ENCODE results near the gene SLC7A8. TPM values are rescaled to one million over a fixed set of nuclear protein-coding genes. Genes with fewer than 3 reads are reported as not detected.
A peak's percentile ranks its signal among the peaks of the same experiment; 100 is the strongest.

The SLC7A8 gene
- total and polyA plus RNA-seq, 2 donors (not counting 1 experiment from before 2014, with no cell fraction given) = 1.4 to 10.2 TPM

DNA sequence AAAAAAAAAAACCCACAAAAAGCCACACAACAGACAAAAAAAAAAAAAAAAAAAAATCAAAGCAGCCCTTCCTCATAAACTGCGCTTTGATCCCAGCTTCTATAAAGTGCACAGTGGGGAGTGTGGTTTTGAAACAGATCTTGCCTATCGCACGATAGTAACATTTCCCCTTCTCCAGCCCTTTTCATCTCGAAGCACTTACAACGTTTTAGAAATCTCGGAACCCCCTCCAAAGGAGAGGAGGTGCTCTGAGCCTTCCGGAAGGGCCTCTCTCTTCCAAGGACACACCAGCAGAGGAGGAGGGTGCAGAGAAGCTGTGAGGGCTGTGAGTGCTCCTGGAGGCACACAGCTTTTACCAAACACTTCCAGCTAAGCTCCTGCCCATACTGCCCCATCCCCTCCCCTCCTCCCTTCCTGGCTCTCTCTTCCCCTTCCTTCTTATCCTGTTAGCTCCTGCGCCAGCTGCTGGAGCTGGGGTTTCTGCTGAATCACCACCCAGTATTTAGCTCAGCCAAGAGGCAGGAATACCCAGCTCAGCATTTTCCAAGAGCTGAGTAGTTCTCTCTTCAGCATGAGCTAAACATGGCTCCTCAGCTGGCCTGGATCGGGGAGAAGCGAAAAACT is 28.4 kb downstream of the SLC7A8 start:
- H3K4me1 ChIP-seq (ENCODE audit: control insufficient read depth, extremely low read depth, insufficient read depth, low read length) = peaks cover 6% of the 10 kb centered on the region
- H2AFZ ChIP-seq (ENCODE audit: low read length) = peak overlapping the region; percentile 57
- no peaks in the 10 kb centered on the region for H3K36me3 ChIP-seq (ENCODE audit: control insufficient read depth, insufficient read depth, low read length)
- H3K27me3 ChIP-seq (ENCODE audit: control insufficient read depth, insufficient read depth, low read length) = no peaks in the 10 kb centered on the region
- no peaks in the 10 kb centered on the region for H3K79me2 ChIP-seq (ENCODE audit: control insufficient read depth, insufficient read depth, low read length)
- peak overlapping the region; percentile 67 for H3K27ac ChIP-seq (ENCODE audit: insufficient read depth, low read length)
- TF ChIP-seq, protein P1, sequence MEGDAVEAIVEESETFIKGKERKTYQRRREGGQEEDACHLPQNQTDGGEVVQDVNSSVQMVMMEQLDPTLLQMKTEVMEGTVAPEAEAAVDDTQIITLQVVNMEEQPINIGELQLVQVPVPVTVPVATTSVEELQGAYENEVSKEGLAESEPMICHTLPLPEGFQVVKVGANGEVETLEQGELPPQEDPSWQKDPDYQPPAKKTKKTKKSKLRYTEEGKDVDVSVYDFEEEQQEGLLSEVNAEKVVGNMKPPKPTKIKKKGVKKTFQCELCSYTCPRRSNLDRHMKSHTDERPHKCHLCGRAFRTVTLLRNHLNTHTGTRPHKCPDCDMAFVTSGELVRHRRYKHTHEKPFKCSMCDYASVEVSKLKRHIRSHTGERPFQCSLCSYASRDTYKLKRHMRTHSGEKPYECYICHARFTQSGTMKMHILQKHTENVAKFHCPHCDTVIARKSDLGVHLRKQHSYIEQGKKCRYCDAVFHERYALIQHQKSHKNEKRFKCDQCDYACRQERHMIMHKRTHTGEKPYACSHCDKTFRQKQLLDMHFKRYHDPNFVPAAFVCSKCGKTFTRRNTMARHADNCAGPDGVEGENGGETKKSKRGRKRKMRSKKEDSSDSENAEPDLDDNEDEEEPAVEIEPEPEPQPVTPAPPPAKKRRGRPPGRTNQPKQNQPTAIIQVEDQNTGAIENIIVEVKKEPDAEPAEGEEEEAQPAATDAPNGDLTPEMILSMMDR (conservative IDR thresholded peaks at IDR 0.05 in 1 of 2, IDR thresholded peaks at IDR 0.05 in 1 of 2; ENCODE audit: low read depth in 1 of 2, low read length in 2 of 2) = no peak
- no peak for TF ChIP-seq EZH2 (IDR thresholded peaks at IDR 0.05; ENCODE audit: low read length, missing control alignments)
- H3K4me2 ChIP-seq (ENCODE audit: extremely low read depth, insufficient read depth, low read length) = peak overlapping the region; percentile 18
- no peaks in the 10 kb centered on the region for H4K20me1 ChIP-seq (ENCODE audit: control insufficient read depth, extremely low read depth, insufficient read depth, low read length)
- H3K9ac ChIP-seq (ENCODE audit: insufficient read depth, low read length) = no peak overlapping the region
- H3K4me3 ChIP-seq (replicated peaks in 1 of 4; ENCODE audit: control extremely low read depth in 1 of 4, insufficient read depth in 1 of 4, low read depth in 3 of 4, low read length in 4 of 4) = peak overlapping the region in 2 of 4 experiments; percentile 0 to 44
- no peaks in the 10 kb centered on the region for H3K9me3 ChIP-seq (ENCODE audit: control insufficient read depth, insufficient read depth, low read depth, low read length)
- peak; percentile 91 to 95 for DNase-seq (ENCODE audit: low read depth in 2 of 2)

DNA sequence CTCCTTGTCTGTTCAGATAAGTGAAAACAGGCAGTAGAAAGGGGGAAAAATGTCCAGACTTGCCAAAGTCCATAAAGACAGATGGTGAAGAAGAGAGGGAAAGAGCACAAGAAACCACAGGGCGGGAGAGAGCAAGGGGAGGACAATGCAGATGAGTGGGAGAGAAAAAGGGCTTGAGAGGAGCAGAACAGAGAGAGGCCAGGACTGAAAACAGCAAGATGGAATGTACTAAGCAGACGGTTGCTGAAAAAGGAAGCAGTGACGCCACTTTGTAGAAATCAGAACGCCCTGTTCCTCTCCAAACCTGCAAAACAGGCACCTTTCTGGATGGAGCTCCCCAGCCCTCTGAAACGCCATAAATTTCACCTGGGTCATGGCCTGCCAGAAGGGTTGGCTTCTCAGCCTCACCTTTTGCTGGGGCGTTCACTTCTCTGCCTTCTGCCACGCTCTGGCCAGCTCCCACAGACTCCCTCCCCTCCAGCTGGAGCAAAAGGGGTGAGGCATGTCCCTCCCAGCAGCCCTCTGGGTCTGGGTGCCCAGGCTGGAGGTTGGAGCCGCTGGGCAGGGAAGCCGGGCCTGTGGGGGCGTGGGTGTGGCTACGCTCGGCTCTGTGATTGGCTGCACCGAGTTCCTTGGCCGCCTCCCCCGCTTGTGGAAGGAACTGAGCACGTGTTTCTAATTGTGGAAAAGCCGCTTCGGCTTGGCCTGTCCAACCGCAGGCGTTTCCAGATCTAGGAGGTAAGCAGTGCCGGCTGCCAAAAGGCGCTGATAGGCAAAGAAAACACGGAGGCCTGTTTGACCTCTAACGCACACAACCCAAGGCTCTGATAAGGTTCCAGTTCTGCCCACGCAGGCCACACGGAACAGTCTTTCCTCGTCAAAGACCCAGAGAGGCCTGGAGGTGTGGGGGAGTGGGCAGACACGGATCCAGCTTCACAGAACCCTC is 29.3 kb downstream of the SLC7A8 start:
- H4K20me1 ChIP-seq (ENCODE audit: control insufficient read depth, extremely low read depth, insufficient read depth, low read length) = no peaks in the 10 kb centered on the region
- peak overlapping the region; percentile 68 for H3K4me2 ChIP-seq (ENCODE audit: extremely low read depth, insufficient read depth, low read length)
- peak overlapping the region; percentile 69 for H3K27ac ChIP-seq (ENCODE audit: insufficient read depth, low read length)
- H3K9ac ChIP-seq (ENCODE audit: insufficient read depth, low read length) = no peak overlapping the region
- H3K4me3 ChIP-seq (replicated peaks in 1 of 4; ENCODE audit: control extremely low read depth in 1 of 4, insufficient read depth in 1 of 4, low read depth in 3 of 4, low read length in 4 of 4) = peak overlapping the region in 2 of 4 experiments; percentile 9 to 58
- H3K79me2 ChIP-seq (ENCODE audit: control insufficient read depth, insufficient read depth, low read length) = no peaks in the 10 kb centered on the region
- H2AFZ ChIP-seq (ENCODE audit: low read length) = peak overlapping the region; percentile 34
- H3K4me1 ChIP-seq (ENCODE audit: control insufficient read depth, extremely low read depth, insufficient read depth, low read length) = peaks cover 6% of the 10 kb centered on the region
- H3K36me3 ChIP-seq (ENCODE audit: control insufficient read depth, insufficient read depth, low read length) = no peaks in the 10 kb centered on the region
- DNase-seq (ENCODE audit: low read depth in 2 of 2) = peak; percentile 54 to 55
- H3K9me3 ChIP-seq (ENCODE audit: control insufficient read depth, insufficient read depth, low read depth, low read length) = no peaks in the 10 kb centered on the region
- TF ChIP-seq, protein P1 (conservative IDR thresholded peaks at IDR 0.05 in 1 of 2, IDR thresholded peaks at IDR 0.05 in 1 of 2; ENCODE audit: low read depth in 1 of 2, low read length in 2 of 2) = no peak
- TF ChIP-seq EZH2 (IDR thresholded peaks at IDR 0.05; ENCODE audit: low read length, missing control alignments) = no peak
- H3K27me3 ChIP-seq (ENCODE audit: control insufficient read depth, insufficient read depth, low read length) = no peaks in the 10 kb centered on the region

DNA sequence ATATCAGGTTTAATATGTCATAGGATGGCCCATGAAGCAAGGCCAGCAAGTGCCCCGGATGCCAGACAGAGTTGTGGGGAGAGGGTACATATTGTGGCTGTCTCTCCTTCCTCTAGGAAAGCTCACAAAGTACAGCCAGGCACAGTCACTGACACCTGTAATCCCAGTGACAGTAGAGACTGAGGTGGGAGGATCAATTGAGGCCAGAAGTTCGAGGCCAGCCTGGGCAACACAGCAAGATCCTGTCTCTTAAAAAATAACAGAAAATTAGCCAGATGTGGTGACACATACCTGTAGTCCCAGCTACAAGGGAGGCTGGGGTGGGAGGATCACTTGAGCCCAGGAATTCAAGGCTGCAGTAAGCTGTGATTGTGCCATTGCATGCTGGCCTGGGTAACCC is 32.1 kb downstream of the SLC7A8 start:
- no peak overlapping the region for H2AFZ ChIP-seq (ENCODE audit: low read length)
- no peaks in the 10 kb centered on the region for H3K36me3 ChIP-seq (ENCODE audit: control insufficient read depth, insufficient read depth, low read length)
- H3K27me3 ChIP-seq (ENCODE audit: control insufficient read depth, insufficient read depth, low read length) = no peaks in the 10 kb centered on the region
- H4K20me1 ChIP-seq (ENCODE audit: control insufficient read depth, extremely low read depth, insufficient read depth, low read length) = no peaks in the 10 kb centered on the region
- no peaks in the 10 kb centered on the region for H3K9me3 ChIP-seq (ENCODE audit: control insufficient read depth, insufficient read depth, low read depth, low read length)
- no peak overlapping the region for H3K4me2 ChIP-seq (ENCODE audit: extremely low read depth, insufficient read depth, low read length)
- no peaks in the 10 kb centered on the region for H3K79me2 ChIP-seq (ENCODE audit: control insufficient read depth, insufficient read depth, low read length)
- peaks cover 6% of the 10 kb centered on the region for H3K4me1 ChIP-seq (ENCODE audit: control insufficient read depth, extremely low read depth, insufficient read depth, low read length)
- DNase-seq (ENCODE audit: low read depth in 2 of 2) = no peak
- H3K4me3 ChIP-seq (replicated peaks in 1 of 4; ENCODE audit: control extremely low read depth in 1 of 4, insufficient read depth in 1 of 4, low read depth in 3 of 4, low read length in 4 of 4) = no peak overlapping the region
- no peak overlapping the region for H3K9ac ChIP-seq (ENCODE audit: insufficient read depth, low read length)
- no peak overlapping the region for H3K27ac ChIP-seq (ENCODE audit: insufficient read depth, low read length)
- TF ChIP-seq EZH2 (IDR thresholded peaks at IDR 0.05; ENCODE audit: low read length, missing control alignments) = no peak
- TF ChIP-seq, protein P1 (conservative IDR thresholded peaks at IDR 0.05 in 1 of 2, IDR thresholded peaks at IDR 0.05 in 1 of 2; ENCODE audit: low read depth in 1 of 2, low read length in 2 of 2) = no peak
